Heart left ventricle (tissue), 16 donors: ENCODE results near the gene CARD10. TPM values are rescaled to one million over a fixed set of nuclear protein-coding genes. Genes with fewer than 3 reads are reported as not detected.
A peak's percentile ranks its signal among the peaks of the same experiment; 100 is the strongest.

Experiments
- ATAC-seq, 4 donors: fragments of 200-7000 bp; cut with Tn5 transposase; one replicate each; pipeline ENCODE4 v1.9.1; 2020 to 2022; ENCODE audit warnings: moderate library complexity in 4 of 4, mild to moderate bottlenecking in 3 of 4, moderate number of reproducible peaks in 1 of 4
- DNase-seq, 5 donors: peaks; one replicate each; pipeline ENCODE4 v3.0.0-alpha.2; 2020
- H3K27ac ChIP-seq, 12 donors: fragments of 200-600 bp; sonication (generic) in 4 of 12; one replicate each; pipeline versions ENCODE4 v1.5.0 to v1.8.0; 2016 to 2022; ENCODE audit warnings: mild to moderate bottlenecking in 2 of 12
- H3K27me3 ChIP-seq, 9 donors: fragments of 200-600 bp; sonication (generic) in 2 of 9; one replicate each; pipeline versions ENCODE4 v1.5.1 to v1.8.0; 2016 to 2022; ENCODE audit warnings: mild to moderate bottlenecking in 3 of 9
- H3K36me3 ChIP-seq, 9 donors: fragments of 200-600 bp; sonication (generic) in 2 of 9; one replicate each; pipeline versions ENCODE4 v1.5.0 to v1.8.0; 2018 to 2022; ENCODE audit warnings: mild to moderate bottlenecking in 2 of 9
- H3K4me1 ChIP-seq, 12 donors: fragments of 200-600 bp; sonication (generic) in 4 of 12; one replicate each; pipeline versions ENCODE4 v1.5.0 to v1.8.0; 2016 to 2022; ENCODE audit warnings: mild to moderate bottlenecking in 3 of 12
- H3K4me3 ChIP-seq, 12 donors: fragments of 200-600 bp; sonication (generic) in 4 of 12; one replicate each; pipeline versions ENCODE4 v1.5.0 to v1.8.0; 2017 to 2022; ENCODE audit warnings: mild to moderate bottlenecking in 9 of 12, moderate library complexity in 4 of 12
- H3K9me3 ChIP-seq, 12 donors: fragments of 200-600 bp; sonication (generic) in 4 of 12; one replicate each; pipeline versions ENCODE4 v1.5.0 to v1.8.0; 2016 to 2022; ENCODE audit warnings: mild to moderate bottlenecking in 1 of 12
- CTCF ChIP-seq, 12 donors: fragments of 200-600 bp; sonication (generic) in 4 of 12; IDR thresholded peaks; one replicate each; pipeline versions ENCODE4 v1.5.0 to v1.8.0; 2018 to 2022; ENCODE audit warnings: antibody characterized with exemption in 12 of 12, mild to moderate bottlenecking in 5 of 12
- POLR2A ChIP-seq, 2 donors: fragments of 450-650 bp; IDR thresholded peaks; one replicate each; pipeline ENCODE4 v1.6.1; 2017; ENCODE audit warnings: antibody characterized with exemption in 2 of 2, mild to moderate bottlenecking in 2 of 2, moderate library complexity in 2 of 2
- WGBS, 4 donors: extraction: QIAGEN DNeasy Blood & Tissue Kit in 2 of 4; methylation state at CpG; one replicate each; pipeline versions ENCODE4 v1.1.5 to v1.1.7; 2013 to 2018; 5-methylcytosine and 5-hydroxymethylcytosine counted together
- intact Hi-C, 10 donors: fragments of 100-400 bp; cut with DNase I; formaldehyde crosslinking; loops; one replicate each; pipeline versions ENCODE4 v1.11.1 to v1.14.2; 2022
- polyA plus RNA-seq, 2 donors: library from polyadenylated mRNA; stranded (reverse); fragments of 200-250 nt; gene quantifications; one replicate each; pipeline ENCODE4 v1.2.3, GENCODE V29; 2013
- total RNA-seq, 9 donors: library from RNA; depleted of rRNA in 2 of 9; stranded (reverse); fragments of >200 nt in 2 of 9; fragmentation: NEBNext Ultra II Directional in 3 of 9; extraction: Animal tissue kit (Norgen Biotek cat#: 25700) in 3 of 9; gene quantifications; one replicate each; pipeline versions ENCODE4 v1.1.0 to v1.2.4, GENCODE V29; 2016 to 2023
- donor health status: ischemic (EF 13 %, LVEDD 7.1; RV severe dilation, severe dysfunction).
- donor health status: healthy with polysubstance abuse.
- donor health status: DM: no; HTN: yes; CAD: no.
- donor health status: DM: no; HTN: no; CAD: no.
- donor health status: ischemic (EF 25% LVEDD 6.9; RV normal size, moderate dysfunction).
- donor health status: ischemic (EF 25% LVEDD 5.7; RV mildly dilated, moderate dysfunction).
- donor health status: healthy.
- donor health status: DM: yes; HTN: yes; CAD: no.
- donor health status: ischemic (EF 35%, LVEDD 5.7; RV mildly dilated, moderate dysfunction).
- donor health status: nonischemic (EF 11% LVEDD 7.7; RV severe dilation, severe dysfunction).
- donor health status: DM: yes; HTN: yes; CAD: no.
- donor health status: PGD.
- donor health status: ischemic (EF 29% LVEDD 5.4; RV normal size, mild dysfunction).
- donor health status: nonischemic (EF 23%, LVEDD 6.1; RV moderate dilation, normal function).

The CARD10 gene
- total and polyA plus RNA-seq, 11 donors, result 5.2 to 13.9 (median 8.1) TPM

GRCh38 chr22:37546437-37547250, 27.4 kb upstream of the CARD10 start:
- Histone ChIP-seq H3K9me3 (no peaks in the 10 kb centered on the region), H3K27me3 (no peaks in the 10 kb centered on the region), H3K27ac (peak overlapping the region; percentile 75 to 97 (median 90)), H3K4me1 (peaks cover 3 to 68% (median 49%) of the 10 kb centered on the region in 12 donors), H3K36me3 (no peaks in the 10 kb centered on the region), H3K4me3 (peak overlapping the region in 6 of 12 donors; percentile 7 to 31 (median 24))
- 29 to 46% (median 34%) methylated on average over 16 to 21 of the region's 21 CpGs for WGBS, 4 donors
- ATAC-seq (peak; percentile 58 to 76 (median 62)), DNase-seq (peak; percentile 83 to 88 (median 87))
- TF ChIP-seq CTCF (IDR thresholded peaks at IDR 0.05) (peak in 4 of 12 donors; percentile 11 to 30 (median 28)), POLR2A (IDR thresholded peaks at IDR 0.05) (no peak)
- intact Hi-C loops, result loop anchor here in 7 of 10 donors (1.0 to 2.0 kb wide), 4 partner anchors 14 to 17 kb away; partner anchors contain the start of gene CDC42EP1 (in 2 of the 7)

- Histone ChIP-seq H3K36me3 (no peaks in the 10 kb centered on the region), H3K27me3 (no peaks in the 10 kb centered on the region), H3K27ac (peak overlapping the region; percentile 75 to 97 (median 90)), H3K9me3 (no peaks in the 10 kb centered on the region), H3K4me1 (peaks cover 3 to 61% (median 42%) of the 10 kb centered on the region in 12 donors), H3K4me3 (peak overlapping the region in 10 of 12 donors; percentile 11 to 40 (median 27))
- 12 to 24% (median 14%) methylated on average over 5 to 28 of the region's 28 CpGs for WGBS, 4 donors
- ATAC-seq (peak; percentile 83 to 94 (median 91)), DNase-seq (peak; percentile 94 to 96 (median 96))
- intact Hi-C loops, result loop anchor here in 7 of 10 donors (1.0 to 2.0 kb wide), 5 partner anchors 15 to 21 kb away; partner anchors contain the start of gene CDC42EP1 (in 2 of the 7)
- no peak for TF ChIP-seq CTCF (IDR thresholded peaks at IDR 0.05)
- peak in 1 of 2 donors; percentile 32 for TF ChIP-seq POLR2A (IDR thresholded peaks at IDR 0.05)
Observed at GRCh38 chr22:37545703-37546436, 26.7 kb upstream of the CARD10 start.

GRCh38 chr22:37544955-37545702, 25.9 kb upstream of the CARD10 start:
- TF ChIP-seq POLR2A (IDR thresholded peaks at IDR 0.05) (no peak), CTCF (IDR thresholded peaks at IDR 0.05) (peak; percentile 56 to 79 (median 72))
- Histone ChIP-seq H3K27me3 (no peaks in the 10 kb centered on the region), H3K4me3 (peak overlapping the region in 9 of 12 donors; percentile 16 to 40 (median 29)), H3K9me3 (no peaks in the 10 kb centered on the region), H3K36me3 (no peaks in the 10 kb centered on the region), H3K27ac (peak overlapping the region; percentile 75 to 97 (median 90)), H3K4me1 (peaks cover 3 to 53% (median 38%) of the 10 kb centered on the region in 12 donors)
- ATAC-seq (peak; percentile 18 to 63 (median 54)), DNase-seq (peak; percentile 72 to 80 (median 75))
- intact Hi-C loops, result loop anchor here in 3 of 10 donors (1.0 to 2.0 kb wide), 2 partner anchors 22 kb away; no protein-coding TSS in a partner anchor
- WGBS, 4 donors, result 31 to 44% (median 39%) methylated on average over 6 to 11 of the region's 11 CpGs
